ENCODE data around the gene GNAO1.

DNA sequence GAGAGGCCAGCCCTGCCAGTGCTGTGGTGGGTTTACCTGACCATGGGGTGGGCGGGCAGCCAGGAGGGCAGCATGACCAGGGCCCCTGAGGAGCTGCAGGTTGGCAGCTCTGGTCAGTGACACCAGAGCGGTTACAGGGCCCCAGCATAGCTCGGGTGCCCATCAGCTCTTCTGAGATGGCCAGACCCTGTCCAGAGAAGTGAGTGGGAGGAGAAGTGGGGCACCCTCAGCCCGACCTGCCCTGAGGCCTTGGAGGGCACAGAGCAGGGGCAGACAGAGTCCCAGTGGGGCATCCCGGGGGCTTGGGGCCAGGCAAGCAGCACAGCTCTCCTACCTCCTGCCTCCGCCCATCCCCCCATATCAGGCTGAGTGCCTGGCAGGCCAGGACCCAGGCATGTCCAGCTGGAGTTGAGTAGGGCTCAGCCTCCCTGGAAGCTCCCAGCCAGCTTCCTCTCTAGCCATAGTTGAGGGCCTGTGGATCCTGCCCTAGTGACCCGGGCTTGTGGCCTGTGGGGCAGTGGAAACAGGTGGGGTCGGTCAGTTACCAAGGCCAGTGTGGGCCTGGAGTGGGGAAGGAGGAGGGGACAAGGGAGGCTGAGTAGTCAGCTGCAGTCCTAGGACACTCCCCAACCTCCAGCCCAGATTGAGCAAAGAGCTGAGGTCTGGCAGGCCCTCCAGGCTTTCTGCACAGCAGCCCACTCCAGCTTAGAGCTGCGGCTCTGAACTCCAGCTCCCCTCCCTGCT, 150.5 kb downstream of the GNAO1 start:
- no peak for TF ChIP-seq POLR2AphosphoS5 (IDR thresholded peaks at IDR 0.05)
- TF ChIP-seq, protein P1, sequence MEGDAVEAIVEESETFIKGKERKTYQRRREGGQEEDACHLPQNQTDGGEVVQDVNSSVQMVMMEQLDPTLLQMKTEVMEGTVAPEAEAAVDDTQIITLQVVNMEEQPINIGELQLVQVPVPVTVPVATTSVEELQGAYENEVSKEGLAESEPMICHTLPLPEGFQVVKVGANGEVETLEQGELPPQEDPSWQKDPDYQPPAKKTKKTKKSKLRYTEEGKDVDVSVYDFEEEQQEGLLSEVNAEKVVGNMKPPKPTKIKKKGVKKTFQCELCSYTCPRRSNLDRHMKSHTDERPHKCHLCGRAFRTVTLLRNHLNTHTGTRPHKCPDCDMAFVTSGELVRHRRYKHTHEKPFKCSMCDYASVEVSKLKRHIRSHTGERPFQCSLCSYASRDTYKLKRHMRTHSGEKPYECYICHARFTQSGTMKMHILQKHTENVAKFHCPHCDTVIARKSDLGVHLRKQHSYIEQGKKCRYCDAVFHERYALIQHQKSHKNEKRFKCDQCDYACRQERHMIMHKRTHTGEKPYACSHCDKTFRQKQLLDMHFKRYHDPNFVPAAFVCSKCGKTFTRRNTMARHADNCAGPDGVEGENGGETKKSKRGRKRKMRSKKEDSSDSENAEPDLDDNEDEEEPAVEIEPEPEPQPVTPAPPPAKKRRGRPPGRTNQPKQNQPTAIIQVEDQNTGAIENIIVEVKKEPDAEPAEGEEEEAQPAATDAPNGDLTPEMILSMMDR (IDR thresholded peaks at IDR 0.05), result no peak
- TF ChIP-seq POLR2A (IDR thresholded peaks at IDR 0.05), result no peak
- TF ChIP-seq EP300 (IDR thresholded peaks at IDR 0.05), result no peak
